G401.6 (cell line): ENCODE results near the gene SMIM41.
A peak's percentile ranks its signal among the peaks of the same experiment; 100 is the strongest.

Experiments used
- FAIRE-seq: peaks from 2 replicates; lab custom pipeline; 2012; peaks lifted over from hg19 to GRCh38; lab: Jason Lieb, UNC

SMIM41 gene

GRCh38 chr12:52147367-52147963 is 68.0 kb downstream of the SMIM41 start:
- FAIRE-seq = peak; percentile 48

GRCh38 chr12:52147964-52148463 is 68.5 kb downstream of the SMIM41 start:
- no peak for FAIRE-seq

DNA sequence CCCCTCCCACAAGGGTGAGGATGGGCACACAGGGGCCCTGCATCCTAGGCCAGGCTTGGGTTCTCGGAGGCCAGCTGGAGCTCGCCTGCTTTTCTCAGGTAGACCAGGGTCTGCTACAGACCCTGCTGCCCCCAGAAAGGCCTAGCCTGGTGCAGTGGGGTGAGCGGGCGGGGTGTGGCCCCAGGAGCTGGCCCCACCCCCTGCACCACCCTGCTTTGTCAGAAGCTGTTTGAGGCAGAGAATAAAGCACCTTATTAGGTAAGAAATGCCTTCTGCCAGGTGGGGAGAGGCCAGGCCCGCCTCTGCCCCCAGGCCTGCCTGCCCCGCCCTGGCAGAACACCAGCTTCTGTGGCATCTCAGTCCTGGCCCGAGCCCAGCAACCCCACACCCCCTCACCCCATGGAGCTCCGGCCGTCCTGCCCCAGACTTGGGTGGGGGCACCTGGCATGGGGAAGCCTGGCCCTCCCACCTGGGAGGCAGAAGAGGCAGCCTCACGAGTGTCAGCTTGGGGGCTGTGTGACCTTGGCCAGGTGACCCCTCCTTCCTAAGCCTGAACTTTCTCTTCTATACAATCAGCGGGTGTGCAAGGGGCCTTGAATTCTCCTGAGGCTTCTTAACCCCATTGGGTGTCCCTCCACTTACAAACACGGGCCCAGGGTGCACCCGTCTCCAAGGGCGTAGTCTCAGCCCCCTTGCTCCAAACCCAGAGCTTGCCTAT is 69.1 kb downstream of the SMIM41 start:
- peak; percentile 63 for FAIRE-seq

DNA sequence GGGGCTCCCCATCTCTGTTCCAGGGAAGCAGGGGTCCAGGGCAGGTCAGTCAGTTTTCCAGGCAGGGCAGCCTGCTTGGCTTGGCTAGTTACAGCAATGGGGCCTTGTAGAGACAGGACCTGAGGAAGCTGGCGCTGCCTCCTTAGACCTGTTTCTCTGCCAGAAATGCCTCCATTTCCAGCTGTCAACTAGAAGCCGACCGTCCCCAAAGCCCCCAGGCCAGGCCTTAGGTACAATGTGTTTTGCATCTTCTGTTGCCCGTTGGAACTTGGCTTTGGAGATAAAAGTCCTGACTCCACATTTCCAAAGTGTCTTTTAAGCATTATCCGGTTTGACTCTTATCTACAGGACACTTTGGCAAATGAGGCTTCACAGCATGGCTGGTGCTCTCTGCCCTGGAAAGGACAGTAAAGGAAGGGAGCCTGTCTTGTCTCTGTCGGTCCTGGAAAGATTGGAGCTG is 69.7 kb downstream of the SMIM41 start:
- no peak for FAIRE-seq

DNA sequence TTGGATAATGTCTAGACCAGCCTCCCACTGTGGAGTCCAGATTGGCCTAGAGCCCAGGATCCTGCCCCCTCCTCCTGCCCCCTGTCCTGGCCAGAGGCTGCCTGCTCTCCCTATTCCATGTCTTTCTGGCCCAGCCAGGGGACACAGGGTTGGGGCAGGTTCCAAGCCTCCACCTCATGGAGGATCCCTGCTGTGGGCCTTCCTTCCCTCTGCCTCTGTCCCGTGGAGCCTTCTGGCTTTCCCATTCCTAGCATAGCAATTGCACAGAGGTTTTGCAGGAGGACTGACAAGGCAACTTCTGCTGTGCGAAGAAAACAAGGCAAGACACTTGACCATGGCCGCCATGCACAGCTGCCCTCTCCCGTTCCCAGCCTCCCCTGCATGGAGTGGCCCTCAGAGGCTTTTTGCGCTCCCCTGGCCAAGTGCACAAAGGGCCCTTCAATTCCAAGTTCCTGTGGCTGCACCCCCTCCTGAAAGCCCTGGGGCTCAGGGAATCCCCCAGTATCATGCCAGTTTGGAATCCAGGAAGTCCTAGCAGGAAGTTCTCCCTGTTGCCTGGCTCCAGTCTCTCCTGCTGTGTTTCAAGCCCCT is 70.2 kb downstream of the SMIM41 start:
- no peak for FAIRE-seq

DNA sequence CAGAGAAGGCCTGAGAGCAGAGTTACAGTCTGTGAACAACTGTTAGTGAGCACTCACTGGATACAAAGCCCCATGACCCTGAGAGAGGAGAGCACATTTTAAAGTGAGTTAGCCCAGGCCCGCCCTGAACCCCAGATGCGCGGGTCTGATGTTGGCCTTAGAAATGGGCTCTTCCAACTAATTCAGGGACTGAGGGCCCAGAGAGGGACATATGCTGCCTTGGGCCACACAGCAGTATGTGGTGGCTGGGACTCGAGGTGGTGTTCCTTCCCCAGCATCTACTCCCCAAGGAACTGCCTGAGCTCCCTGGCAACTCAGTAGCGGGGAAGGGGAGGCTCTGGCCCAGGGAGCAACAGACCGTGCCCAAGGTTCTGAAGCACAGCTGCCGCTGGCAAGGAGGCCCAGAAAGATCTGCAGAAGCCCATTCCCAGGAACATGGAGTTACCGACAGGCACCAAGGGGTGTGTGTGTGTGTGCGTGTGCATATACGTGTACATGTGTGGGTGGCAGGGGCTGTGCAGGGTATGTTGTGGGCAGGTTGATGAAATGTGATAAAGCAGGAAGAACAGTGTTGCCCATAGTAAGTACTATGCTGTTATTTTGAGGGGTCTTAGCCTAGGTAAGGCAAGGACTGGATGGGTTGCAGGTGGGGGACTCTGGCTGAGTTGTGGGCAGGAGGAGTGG is 71.8 kb downstream of the SMIM41 start:
- no peak for FAIRE-seq

GRCh38 chr12:52151837-52152783 is 72.6 kb downstream of the SMIM41 start:
- FAIRE-seq = no peak

GRCh38 chr12:52152905-52153317 is 73.4 kb downstream of the SMIM41 start:
- no peak for FAIRE-seq

DNA sequence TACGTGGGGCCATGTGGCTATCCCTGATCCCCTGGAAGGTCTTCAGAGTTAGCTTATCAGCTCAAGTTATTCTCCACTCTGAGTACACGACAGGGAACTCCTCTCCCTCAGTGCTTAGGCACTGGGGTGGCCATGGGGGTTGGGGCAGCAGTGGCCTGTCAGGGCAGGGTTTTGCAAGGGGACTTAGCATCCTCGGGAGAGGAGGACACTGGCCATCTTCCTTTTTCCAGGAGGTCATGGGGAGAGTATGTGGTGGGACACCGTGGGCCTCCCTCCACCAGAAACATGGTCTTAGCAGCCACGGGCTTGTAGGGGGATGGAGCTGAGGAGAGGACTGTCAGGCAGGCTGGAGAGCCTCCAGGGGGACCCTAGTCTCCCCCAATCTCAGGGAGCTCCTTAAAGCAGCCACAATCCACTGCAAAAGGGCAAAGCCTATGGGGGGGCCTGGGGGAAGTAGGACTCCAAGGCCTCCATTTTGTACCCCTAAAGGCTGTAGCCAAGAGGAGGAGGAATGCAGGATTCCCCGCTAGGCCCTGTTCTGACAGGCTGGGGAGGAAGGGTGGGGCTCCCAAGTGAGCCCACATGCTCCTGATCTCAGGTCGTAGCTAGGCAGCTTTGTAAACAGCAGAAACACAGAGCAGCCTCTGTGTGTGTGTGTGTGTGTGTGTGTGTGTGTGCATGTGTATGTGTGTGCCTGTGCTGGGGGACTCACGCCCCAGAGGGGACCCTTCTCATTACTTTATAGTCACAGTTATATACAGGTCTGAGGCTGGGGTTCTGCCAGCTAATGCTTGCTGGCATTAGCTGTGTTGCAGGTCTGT is 75.8 kb downstream of the SMIM41 start:
- FAIRE-seq = no peak

DNA sequence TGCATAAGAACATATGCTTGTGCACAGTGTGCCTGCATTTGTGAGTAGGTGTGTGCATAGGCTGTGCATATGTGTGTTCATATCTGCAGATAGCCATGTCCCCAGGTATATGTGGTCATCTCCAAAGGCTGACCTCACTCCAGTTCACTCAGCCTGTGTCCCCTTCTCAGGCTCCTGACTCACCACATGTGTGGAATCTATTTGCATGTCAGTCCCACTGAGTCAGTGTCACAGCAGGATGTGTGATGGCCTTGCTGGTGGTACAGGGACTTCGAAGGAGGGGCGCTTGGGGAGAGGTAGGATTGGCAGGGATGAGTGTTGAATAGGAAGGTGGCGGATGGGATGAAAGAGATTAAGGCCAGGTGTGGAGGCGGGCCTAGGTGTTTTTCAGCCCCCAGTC is 76.8 kb downstream of the SMIM41 start:
- no peak for FAIRE-seq

GRCh38 chr12:52156757-52157565 is 77.5 kb downstream of the SMIM41 start:
- no peak for FAIRE-seq

DNA sequence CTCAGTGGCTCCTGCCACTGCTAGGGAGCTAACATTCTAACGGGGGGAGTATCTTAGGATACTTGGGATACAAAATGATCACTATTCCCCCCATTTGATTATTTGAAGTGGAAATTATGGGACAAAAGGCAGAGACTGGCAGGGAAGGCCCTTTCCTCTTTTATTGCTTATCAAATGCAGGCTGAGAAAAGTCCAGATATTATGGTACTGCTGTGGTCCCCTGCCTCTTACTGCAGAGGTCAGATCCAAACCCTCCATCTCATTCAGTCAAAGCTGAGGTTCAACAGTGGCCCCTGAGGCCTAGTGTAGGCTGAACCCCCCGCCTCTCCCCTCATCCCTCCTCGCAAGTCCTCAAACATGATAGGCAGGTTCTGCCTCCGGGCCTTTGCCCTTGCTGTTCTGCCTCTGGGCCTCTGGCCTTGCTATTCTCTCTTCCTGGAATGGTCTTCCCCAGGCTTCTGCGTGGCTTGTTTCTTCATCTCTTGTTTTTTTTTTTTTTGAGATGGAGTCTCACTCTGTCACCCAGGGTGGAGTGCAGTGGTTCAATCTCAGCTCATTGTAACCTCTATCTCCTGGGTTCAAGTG is 78.2 kb downstream of the SMIM41 start:
- no peak for FAIRE-seq
